Neuronal stem cell (in vitro differentiated cells): ENCODE data around the gene KCNIP4.
A peak's percentile ranks its signal among the peaks of the same experiment; 100 is the strongest.

Experiments
- DNase-seq: peaks from one replicate; pipeline ENCODE4 v3.0.0-alpha.2; 2013; ENCODE audit warnings: low spot score
- H2AFZ ChIP-seq: one replicate; pipeline ENCODE4 v1.6.1; 2013; ENCODE audit warnings: mild to moderate bottlenecking, low read length, inconsistent platforms
- H2AK5ac ChIP-seq: 2 replicates; pipeline ENCODE4 v1.6.1; 2013; ENCODE audit warnings: low read depth, mild to moderate bottlenecking, inconsistent platforms, low read length, moderate library complexity, mixed read lengths
- H2BK120ac ChIP-seq: 2 replicates; pipeline ENCODE4 v1.6.1; 2013; ENCODE audit warnings: low read depth, mild to moderate bottlenecking, inconsistent platforms, low read length, moderate library complexity, mixed read lengths
- H2BK12ac ChIP-seq: one replicate; pipeline ENCODE4 v1.6.1; 2013; ENCODE audit warnings: low read length, inconsistent platforms
- H2BK15ac ChIP-seq: 2 replicates; pipeline ENCODE4 v1.6.1; 2013; ENCODE audit warnings: mild to moderate bottlenecking, low read length, inconsistent platforms, mixed read lengths
- H2BK5ac ChIP-seq: one replicate; pipeline ENCODE4 v1.6.1; 2013; ENCODE audit warnings: inconsistent platforms, mild to moderate bottlenecking, low read length, moderate library complexity
- H3K14ac ChIP-seq: one replicate; pipeline ENCODE4 v1.6.1; 2013; ENCODE audit warnings: low read length, inconsistent platforms
- H3K18ac ChIP-seq: 2 replicates; pipeline ENCODE4 v1.6.1; 2013; ENCODE audit warnings: low read length, inconsistent platforms
- H3K23ac ChIP-seq: 2 replicates; pipeline ENCODE4 v1.6.1; 2013; ENCODE audit warnings: low read depth, mild to moderate bottlenecking, mixed read lengths, low read length, inconsistent platforms; ENCODE audit not compliant: poor library complexity
- H3K27ac ChIP-seq: replicated peaks from 3 replicates; pipeline ENCODE4 v1.5.1; 2013; ENCODE audit warnings: low read length, inconsistent platforms
- H3K27me3 ChIP-seq, 3 experiments: 2 replicates each; pipeline ENCODE4 v1.6.1; 2013; ENCODE audit warnings: low read length in 3 of 3, mild to moderate bottlenecking in 2 of 3, inconsistent platforms in 1 of 3, low read depth in 1 of 3, mixed read lengths in 1 of 3, moderate library complexity in 1 of 3; ENCODE audit not compliant: control insufficient read depth in 3 of 3, insufficient read depth in 3 of 3
- H3K36me3 ChIP-seq, 2 donors: replicated peaks in 1 of 2; 2 replicates each; pipeline ENCODE4 v1.6.1; 2013; ENCODE audit warnings: low read length in 2 of 2; ENCODE audit not compliant: control insufficient read depth in 2 of 2, insufficient read depth in 2 of 2
- H3K4ac ChIP-seq: 2 replicates; pipeline ENCODE4 v1.6.1; 2013; ENCODE audit warnings: inconsistent platforms, mild to moderate bottlenecking, low read length, moderate library complexity
- H3K4me1 ChIP-seq, 2 donors: 1 replicate in 1 of 2; 2 replicates in 1 of 2; pipeline ENCODE4 v1.6.1; 2013; ENCODE audit warnings: low read length in 2 of 2, low read depth in 1 of 2; ENCODE audit not compliant: control insufficient read depth in 2 of 2, insufficient read depth in 1 of 2
- H3K4me2 ChIP-seq: one replicate; pipeline ENCODE4 v1.6.1; 2013; ENCODE audit warnings: mild to moderate bottlenecking, low read length, inconsistent platforms; ENCODE audit not compliant: insufficient read depth, poor library complexity, severe bottlenecking
- H3K4me3 ChIP-seq, 2 donors: 2 replicates each; pipeline ENCODE4 v1.5.1; 2013; ENCODE audit warnings: low read length in 2 of 2, mild to moderate bottlenecking in 2 of 2, inconsistent platforms in 1 of 2, moderate library complexity in 1 of 2
- H3K79me1 ChIP-seq: one replicate; pipeline ENCODE4 v1.6.1; 2013; ENCODE audit warnings: low read depth, mild to moderate bottlenecking, inconsistent platforms, low read length, moderate library complexity
- H3K9ac ChIP-seq: one replicate; pipeline ENCODE4 v1.6.1; 2013; ENCODE audit warnings: mild to moderate bottlenecking, low read depth, low read length, inconsistent platforms; ENCODE audit not compliant: poor library complexity
- H3K9me3 ChIP-seq, 2 donors: replicated peaks in 1 of 2; 2 replicates each; pipeline versions ENCODE3 to v1.6.1; 2013; ENCODE audit warnings: low read length in 2 of 2, mild to moderate bottlenecking in 2 of 2, inconsistent platforms in 1 of 2, low read depth in 1 of 2, mixed read lengths in 1 of 2, moderate library complexity in 1 of 2; ENCODE audit not compliant: control insufficient read depth in 2 of 2, insufficient read depth in 1 of 2
- H4K8ac ChIP-seq: one replicate; pipeline ENCODE4 v1.6.1; 2013; ENCODE audit warnings: low read depth, mild to moderate bottlenecking, inconsistent platforms, low read length, moderate library complexity
- H4K91ac ChIP-seq: one replicate; pipeline ENCODE4 v1.6.1; 2013; ENCODE audit warnings: low read length, low read depth, mild to moderate bottlenecking, inconsistent platforms; ENCODE audit not compliant: poor library complexity
- WGBS, 2 donors: extraction: QIAGEN DNeasy Blood & Tissue Kit; methylation state at CpG; one replicate each; pipeline ENCODE4 v1.1.7; 2013; ENCODE audit warnings: missing lambda C conversion rate in 2 of 2, mixed read lengths in 1 of 2; ENCODE audit not compliant: insufficient read length in 2 of 2, insufficient replicate concordance in 1 of 2; ENCODE audit errors: extremely low coverage in 2 of 2; 5-methylcytosine and 5-hydroxymethylcytosine counted together

KCNIP4 gene

DNA sequence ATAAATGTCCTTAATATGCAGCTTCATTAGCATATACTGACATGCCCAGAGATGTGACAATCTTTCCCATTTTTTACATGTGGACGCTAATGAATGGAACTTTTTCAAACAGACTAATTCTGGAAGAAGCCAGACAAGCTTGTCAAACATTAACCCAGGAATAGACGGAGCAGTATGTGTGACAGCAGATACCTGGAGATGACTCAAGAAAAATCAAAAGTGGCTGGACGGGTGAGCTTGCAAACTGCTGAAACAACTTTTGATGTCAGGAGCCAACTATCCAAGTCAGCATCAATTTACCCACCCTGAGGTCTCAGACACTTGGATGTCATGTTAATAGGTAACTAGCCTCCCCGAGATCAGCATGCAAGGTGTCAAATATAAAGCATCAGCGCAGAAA is 1065.3 kb downstream of the KCNIP4 start:
- H4K91ac ChIP-seq, result no peak overlapping the region
- no peaks in the 10 kb centered on the region for H3K79me1 ChIP-seq
- no CpG with 5 or more reads among the region's 5 CpGs for WGBS, 2 donors

DNA sequence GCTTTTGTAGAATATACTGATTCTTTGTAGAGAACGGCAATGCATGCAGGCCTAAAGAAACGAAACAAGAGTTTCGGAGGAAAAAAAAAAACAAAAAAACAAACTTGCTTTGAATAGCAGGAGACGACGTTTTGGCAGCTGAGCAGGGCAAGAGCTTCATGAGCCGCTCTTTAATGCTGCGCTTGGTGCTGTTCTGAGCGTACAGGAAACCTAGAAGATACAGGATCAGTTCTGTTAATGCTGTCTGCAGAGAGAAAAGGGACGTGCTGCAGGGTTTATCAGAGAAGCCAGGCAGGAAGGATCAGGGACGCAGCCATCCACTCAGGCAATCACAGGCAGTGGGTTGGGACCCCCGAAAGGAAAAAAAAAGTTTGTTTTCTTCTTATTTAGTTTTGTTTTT is 1066.1 kb downstream of the KCNIP4 start:
- no peak for DNase-seq
- Histone ChIP-seq H2BK15ac (no peak overlapping the region), H2AK5ac (no peak overlapping the region), H2BK5ac (no peak overlapping the region), H2AFZ (peak overlapping the region; percentile 30), H3K23ac (no peak overlapping the region), H4K8ac (no peak overlapping the region), H3K27ac (no peak overlapping the region), H3K4me2 (no peak overlapping the region), H3K14ac (no peak overlapping the region), H3K27me3 (no peaks in the 10 kb centered on the region), H4K91ac (no peak overlapping the region), H3K18ac (no peak overlapping the region), H3K36me3 (no peaks in the 10 kb centered on the region), H3K9ac (no peak overlapping the region), H3K4ac (no peak overlapping the region), H3K9me3 (no peaks in the 10 kb centered on the region), H2BK12ac (no peak overlapping the region), H3K4me3 (no peak overlapping the region), H3K4me1 (no peaks in the 10 kb centered on the region), H2BK120ac (no peak overlapping the region), H3K79me1 (no peaks in the 10 kb centered on the region)
- WGBS, 2 donors, result no CpG with 5 or more reads among the region's 11 CpGs

More for the DNA sequence above, 1065.3 kb downstream of the KCNIP4 start:
- Histone ChIP-seq H3K27me3 (no peaks in the 10 kb centered on the region), H3K4ac (no peak overlapping the region), H3K27ac (no peak overlapping the region), H3K14ac (no peak overlapping the region), H2BK120ac (no peak overlapping the region), H2AK5ac (no peak overlapping the region), H2AFZ (no peak overlapping the region), H2BK5ac (no peak overlapping the region), H3K4me1 (no peaks in the 10 kb centered on the region), H2BK15ac (no peak overlapping the region), H4K8ac (no peak overlapping the region), H2BK12ac (no peak overlapping the region), H3K36me3 (no peaks in the 10 kb centered on the region), H3K9me3 (no peaks in the 10 kb centered on the region), H3K23ac (no peak overlapping the region), H3K4me3 (no peak overlapping the region), H3K9ac (no peak overlapping the region), H3K4me2 (no peak overlapping the region), H3K18ac (no peak overlapping the region)
- no peak for DNase-seq

DNA sequence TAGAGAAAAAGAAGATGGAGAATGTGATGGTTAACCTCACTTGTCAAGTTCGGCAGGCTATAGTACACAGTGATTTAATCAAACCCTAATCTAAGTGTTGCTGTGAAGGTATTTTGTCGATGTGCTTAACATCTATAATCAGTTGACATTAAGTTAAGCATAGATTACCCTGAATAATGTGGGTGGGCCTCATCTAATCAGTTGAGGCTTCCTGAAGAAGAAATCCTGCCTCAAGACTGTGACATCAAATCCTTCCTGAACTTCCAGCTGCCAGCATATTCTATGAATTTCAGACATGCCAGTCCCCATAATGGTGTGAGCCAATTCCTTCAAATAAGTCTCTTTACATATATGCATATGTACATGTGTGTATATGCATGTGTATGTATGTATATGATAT is 1066.9 kb downstream of the KCNIP4 start:
- no peak overlapping the region for H3K4ac ChIP-seq
- H3K4me3 ChIP-seq, result no peak overlapping the region
- no peak overlapping the region for H2BK120ac ChIP-seq
- H3K9ac ChIP-seq, result no peak overlapping the region
- H2BK5ac ChIP-seq, result no peak overlapping the region
- H3K18ac ChIP-seq, result no peak overlapping the region
- no peak for DNase-seq
- no peak overlapping the region for H2BK12ac ChIP-seq
- no peaks in the 10 kb centered on the region for H3K9me3 ChIP-seq
- no peaks in the 10 kb centered on the region for H3K4me1 ChIP-seq
- no peak overlapping the region for H4K91ac ChIP-seq
- no peak overlapping the region for H2BK15ac ChIP-seq
- no peak overlapping the region for H3K14ac ChIP-seq
- no peaks in the 10 kb centered on the region for H3K27me3 ChIP-seq
- H2AK5ac ChIP-seq, result no peak overlapping the region
- no peaks in the 10 kb centered on the region for H3K36me3 ChIP-seq
- no peak overlapping the region for H3K4me2 ChIP-seq
- H3K23ac ChIP-seq, result no peak overlapping the region
- H2AFZ ChIP-seq, result no peak overlapping the region
- no CpG with 5 or more reads among the region's 2 CpGs for WGBS, 2 donors
- H4K8ac ChIP-seq, result no peak overlapping the region
- H3K27ac ChIP-seq, result no peak overlapping the region
- H3K79me1 ChIP-seq, result no peaks in the 10 kb centered on the region

DNA sequence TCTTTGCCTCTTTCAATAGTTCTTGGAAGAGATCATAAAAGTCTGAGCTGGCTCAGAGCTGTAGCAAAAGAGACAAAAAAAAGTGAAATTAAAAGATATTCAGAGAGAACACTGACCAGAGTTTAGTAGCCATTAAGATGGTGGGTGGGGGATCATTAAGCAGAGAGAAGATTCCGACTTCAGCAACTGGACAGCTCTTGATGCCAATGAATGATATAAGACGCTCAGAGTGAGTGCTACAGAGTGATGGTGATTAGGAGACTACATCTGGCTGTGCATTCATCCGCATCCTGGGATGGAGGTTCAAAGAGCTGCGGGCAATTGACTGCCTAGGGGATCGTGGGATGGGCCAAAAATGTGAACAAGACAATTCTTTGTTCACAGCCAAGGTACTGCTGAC is 1069.8 kb downstream of the KCNIP4 start:
- H4K8ac ChIP-seq, result no peak overlapping the region
- H2BK15ac ChIP-seq, result no peak overlapping the region
- no peak overlapping the region for H3K4me2 ChIP-seq
- no peak overlapping the region for H2BK5ac ChIP-seq
- no peaks in the 10 kb centered on the region for H3K79me1 ChIP-seq
- WGBS, 2 donors, result no CpG with 5 or more reads among the region's 5 CpGs
- H2AK5ac ChIP-seq, result no peak overlapping the region
- no peak overlapping the region for H3K4ac ChIP-seq
- no peak overlapping the region for H3K23ac ChIP-seq
- no peak overlapping the region for H3K4me3 ChIP-seq
- no peaks in the 10 kb centered on the region for H3K9me3 ChIP-seq
- no peaks in the 10 kb centered on the region for H3K4me1 ChIP-seq
- no peak overlapping the region for H3K14ac ChIP-seq
- H4K91ac ChIP-seq, result no peak overlapping the region
- H3K27ac ChIP-seq, result no peak overlapping the region
- DNase-seq, result peak; percentile 6
- no peak overlapping the region for H3K18ac ChIP-seq
- no peak overlapping the region for H3K9ac ChIP-seq
- no peak overlapping the region for H2BK120ac ChIP-seq
- H3K27me3 ChIP-seq, result no peaks in the 10 kb centered on the region
- no peak overlapping the region for H2AFZ ChIP-seq
- H2BK12ac ChIP-seq, result no peak overlapping the region
- H3K36me3 ChIP-seq, result no peaks in the 10 kb centered on the region
